Astrocyte (in vitro differentiated cells and primary cell): ENCODE results near the gene LRGUK. TPM values are rescaled to one million over a fixed set of nuclear protein-coding genes. Genes with fewer than 3 reads are reported as not detected.

Source experiments
- DNase-seq: peaks from one replicate; pipeline ENCODE4 v3.0.0-alpha.2; 2010; ENCODE audit warnings: low read depth
- FAIRE-seq: peaks from 2 replicates; lab custom pipeline; 2011; peaks lifted over from hg19 to GRCh38; lab: Jason Lieb, UNC
- H2AFZ ChIP-seq: 2 replicates; pipeline ENCODE4 v1.6.0; 2012; ENCODE audit warnings: low read depth, low read length, inconsistent platforms
- H3K27ac ChIP-seq: 2 replicates; pipeline ENCODE4 v1.5.1; 2011; ENCODE audit warnings: low read depth, low read length, inconsistent platforms
- H3K27me3 ChIP-seq: 2 replicates; pipeline ENCODE4 v1.6.0; 2011; ENCODE audit warnings: low read length, inconsistent platforms; ENCODE audit not compliant: insufficient read depth
- H3K36me3 ChIP-seq: 2 replicates; pipeline ENCODE4 v1.5.1; 2011; ENCODE audit warnings: low read length, inconsistent platforms; ENCODE audit not compliant: insufficient read depth
- H3K4me1 ChIP-seq: 2 replicates; pipeline ENCODE4 v1.5.1; 2011; ENCODE audit warnings: low read length, inconsistent platforms; ENCODE audit not compliant: insufficient read depth
- H3K4me2 ChIP-seq: 2 replicates; pipeline ENCODE4 v1.6.0; 2012; ENCODE audit warnings: low read length, inconsistent platforms
- H3K4me3 ChIP-seq: 2 replicates; pipeline ENCODE4 v1.5.1; 2011; ENCODE audit warnings: low read depth, mild to moderate bottlenecking, low read length, inconsistent platforms; ENCODE audit not compliant: insufficient read depth
- H3K79me2 ChIP-seq: 2 replicates; pipeline ENCODE4 v1.6.0; 2012; ENCODE audit warnings: mild to moderate bottlenecking, low read length, inconsistent platforms; ENCODE audit not compliant: insufficient read depth
- H3K9ac ChIP-seq: 2 replicates; pipeline ENCODE4 v1.6.0; 2012; ENCODE audit warnings: mild to moderate bottlenecking, low read length, inconsistent platforms
- H3K9me3 ChIP-seq: 2 replicates; pipeline ENCODE4 v1.5.1; 2012; ENCODE audit warnings: low read depth, mild to moderate bottlenecking, low read length, inconsistent platforms; ENCODE audit not compliant: insufficient read depth
- H4K20me1 ChIP-seq: 2 replicates; pipeline ENCODE4 v1.6.0; 2012; ENCODE audit warnings: low read length, inconsistent platforms; ENCODE audit not compliant: insufficient read depth
- H3K27ac Mint-ChIP-seq: one replicate; pipeline ENCODE4 v1.8.0; 2021; ENCODE audit warnings: mild to moderate bottlenecking, mixed read lengths; ENCODE audit not compliant: unreplicated experiment
- H3K27me3 Mint-ChIP-seq: one replicate; pipeline ENCODE4 v1.8.0; 2021; ENCODE audit warnings: low read depth, mixed read lengths; ENCODE audit not compliant: unreplicated experiment
- H3K36me3 Mint-ChIP-seq: one replicate; pipeline ENCODE4 v1.8.0; 2021; ENCODE audit warnings: low read depth, mixed read lengths; ENCODE audit not compliant: unreplicated experiment
- H3K4me1 Mint-ChIP-seq: one replicate; pipeline ENCODE4 v1.8.0; 2021; ENCODE audit warnings: low read depth, mixed read lengths; ENCODE audit not compliant: unreplicated experiment
- H3K4me3 Mint-ChIP-seq: one replicate; pipeline ENCODE4 v1.8.0; 2021; ENCODE audit warnings: mild to moderate bottlenecking, moderate library complexity, mixed read lengths; ENCODE audit not compliant: unreplicated experiment
- H3K9me3 Mint-ChIP-seq: one replicate; pipeline ENCODE4 v1.8.0; 2021; ENCODE audit warnings: mild to moderate bottlenecking, mixed read lengths; ENCODE audit not compliant: unreplicated experiment
- CTCF ChIP-seq: IDR thresholded peaks from 2 replicates; pipeline ENCODE4 v1.5.1; 2011; ENCODE audit warnings: low read depth, mild to moderate bottlenecking, inconsistent platforms, low read length, moderate library complexity; ENCODE audit not compliant: insufficient read depth
- EZH2 ChIP-seq: IDR thresholded peaks from 2 replicates; pipeline ENCODE4 v1.6.1; 2012; ENCODE audit warnings: mild to moderate bottlenecking, low read length, inconsistent platforms; ENCODE audit not compliant: insufficient read depth
- total RNA-seq: library from RNA; stranded (reverse); gene quantifications from 2 replicates; pipeline ENCODE4 v1.2.1, GENCODE V29; 2021

LRGUK gene
- total RNA-seq, 1 donor from 2014 or later, result 0.64 TPM

- Mint-ChIP-seq H3K4me3 (no peak overlapping the region), H3K9me3 (peaks cover 12% of the 10 kb centered on the region), H3K27me3 (no peaks in the 10 kb centered on the region), H3K27ac (no peak overlapping the region), H3K4me1 (peaks cover 11% of the 10 kb centered on the region), H3K36me3 (peaks cover 2% of the 10 kb centered on the region)
- DNase-seq, result no peak
- H2AFZ ChIP-seq, result no peak overlapping the region
- no peaks in the 10 kb centered on the region for H3K36me3 ChIP-seq
- no peak overlapping the region for H3K4me2 ChIP-seq
- FAIRE-seq, result no peak
- H3K4me1 ChIP-seq, result no peaks in the 10 kb centered on the region
- H3K9me3 ChIP-seq, result peaks cover 3% of the 10 kb centered on the region
- no peaks in the 10 kb centered on the region for H4K20me1 ChIP-seq
- H3K27ac ChIP-seq, result no peak overlapping the region
- no peak overlapping the region for H3K4me3 ChIP-seq
- H3K27me3 ChIP-seq, result no peaks in the 10 kb centered on the region
- no peak for TF ChIP-seq EZH2
- TF ChIP-seq CTCF, result no peak
- H3K9ac ChIP-seq, result no peak overlapping the region
- no peaks in the 10 kb centered on the region for H3K79me2 ChIP-seq
Observed at GRCh38 chr7:134085311-134085710, 41.8 kb upstream of the LRGUK start.

DNA sequence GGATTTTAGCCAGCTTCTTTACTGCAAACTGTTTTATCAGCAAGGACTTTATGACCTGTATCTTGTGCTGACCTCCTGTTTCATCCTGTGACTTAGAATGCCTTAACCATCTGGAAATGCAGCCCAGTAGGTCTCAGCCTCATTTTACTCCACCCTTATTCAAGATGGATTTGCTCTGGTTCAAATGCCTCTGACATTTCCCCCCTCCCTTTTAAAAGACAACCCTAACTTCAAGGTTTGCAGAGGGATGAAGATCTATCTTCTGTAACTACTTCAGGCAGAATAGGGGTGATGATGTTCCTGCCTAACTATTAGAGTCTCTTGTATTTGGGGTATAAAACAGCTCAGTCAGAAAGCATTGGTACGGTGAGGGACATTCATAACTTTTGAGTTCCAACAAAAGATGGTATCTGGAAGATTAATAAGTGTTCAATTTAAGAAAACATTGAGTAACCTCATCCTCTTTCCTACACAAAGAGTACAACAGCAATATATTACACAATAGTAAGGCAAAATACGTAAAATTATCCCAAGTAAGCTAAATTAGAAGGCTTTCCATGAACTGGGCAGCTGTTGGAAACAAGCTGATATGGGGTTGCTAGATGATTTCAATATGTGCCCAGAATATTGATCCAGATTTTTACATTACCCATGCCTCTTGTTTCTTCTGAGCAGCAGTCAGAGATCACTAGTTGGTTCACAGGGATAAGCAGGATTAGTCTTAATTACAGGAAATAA lies 40.0 kb upstream of the LRGUK start:
- H3K27ac ChIP-seq, result no peak overlapping the region
- no peaks in the 10 kb centered on the region for H3K27me3 ChIP-seq
- H3K4me3 ChIP-seq, result no peak overlapping the region
- H3K36me3 ChIP-seq, result no peaks in the 10 kb centered on the region
- H3K9ac ChIP-seq, result no peak overlapping the region
- TF ChIP-seq CTCF (no peak), EZH2 (no peak)
- DNase-seq (no peak), FAIRE-seq (no peak)
- H2AFZ ChIP-seq, result no peak overlapping the region
- H4K20me1 ChIP-seq, result no peaks in the 10 kb centered on the region
- peaks cover 17% of the 10 kb centered on the region for H3K9me3 Mint-ChIP-seq
- H3K36me3 Mint-ChIP-seq, result peaks cover 2% of the 10 kb centered on the region
- H3K9me3 ChIP-seq, result peaks cover 3% of the 10 kb centered on the region
- no peak overlapping the region for H3K4me3 Mint-ChIP-seq
- H3K4me1 ChIP-seq, result no peaks in the 10 kb centered on the region
- no peak overlapping the region for H3K4me2 ChIP-seq
- no peak overlapping the region for H3K27ac Mint-ChIP-seq
- no peaks in the 10 kb centered on the region for H3K79me2 ChIP-seq
- H3K27me3 Mint-ChIP-seq, result no peaks in the 10 kb centered on the region
- peaks cover 11% of the 10 kb centered on the region for H3K4me1 Mint-ChIP-seq

GRCh38 chr7:134088199-134088598 lies 38.9 kb upstream of the LRGUK start:
- Histone ChIP-seq H4K20me1 (no peaks in the 10 kb centered on the region), H3K4me1 (no peaks in the 10 kb centered on the region), H3K4me2 (no peak overlapping the region), H3K4me3 (no peak overlapping the region), H3K36me3 (no peaks in the 10 kb centered on the region), H3K27ac (no peak overlapping the region), H3K9ac (no peak overlapping the region), H3K27me3 (no peaks in the 10 kb centered on the region), H2AFZ (no peak overlapping the region), H3K9me3 (peaks cover 3% of the 10 kb centered on the region), H3K79me2 (no peaks in the 10 kb centered on the region)
- Mint-ChIP-seq H3K36me3 (peaks cover 2% of the 10 kb centered on the region), H3K27me3 (no peaks in the 10 kb centered on the region), H3K4me1 (peaks cover 11% of the 10 kb centered on the region), H3K4me3 (no peak overlapping the region), H3K9me3 (peaks cover 20% of the 10 kb centered on the region), H3K27ac (no peak overlapping the region)
- FAIRE-seq (no peak), DNase-seq (no peak)
- TF ChIP-seq EZH2, result no peak
